HepG2 (cell line): ENCODE data around the gene MYCBPAP. TPM values are rescaled to one million over a fixed set of nuclear protein-coding genes. Genes with fewer than 3 reads are reported as not detected.
A peak's percentile ranks its signal among the peaks of the same experiment; 100 is the strongest.

ENCODE experiments used
- ETV6 ChIP-seq: sonication (generic); formaldehyde crosslinking; conservative IDR thresholded peaks from 2 replicates; pipeline ENCODE4 v1.4.0; 2020; ENCODE audit warnings: missing genetic modification reagents
- IKZF1 ChIP-seq: fragments of 450-650 bp; IDR thresholded peaks from 2 replicates; pipeline ENCODE4 v1.7.1; 2016
- KDM1A ChIP-seq: IDR thresholded peaks from 2 replicates; pipeline ENCODE4 v1.6.1; 2016; ENCODE audit warnings: missing compliant biosample characterization
- KLF13 ChIP-seq: sonication (generic); formaldehyde crosslinking; IDR thresholded peaks from 2 replicates; pipeline ENCODE4 v1.4.0; 2020; ENCODE audit warnings: mild to moderate bottlenecking, missing genetic modification reagents
- NRL ChIP-seq: sonication (generic); formaldehyde crosslinking; IDR thresholded peaks from 2 replicates; pipeline ENCODE4 v1.5.0; 2020; ENCODE audit warnings: missing genetic modification reagents, mild to moderate bottlenecking, moderate library complexity, borderline replicate concordance
- RARG ChIP-seq: sonication (generic); formaldehyde crosslinking; IDR thresholded peaks from 2 replicates; pipeline ENCODE4 v1.4.0; 2020; ENCODE audit warnings: low read depth, mild to moderate bottlenecking, missing genetic modification reagents
- RELA ChIP-seq: sonication (generic); formaldehyde crosslinking; IDR thresholded peaks from 2 replicates; pipeline ENCODE4 v1.4.0; 2020; ENCODE audit warnings: missing genetic modification reagents
- ZNF589 ChIP-seq: sonication (generic); formaldehyde crosslinking; conservative IDR thresholded peaks from 2 replicates; pipeline ENCODE4 v1.8.0; 2022; ENCODE audit warnings: mild to moderate bottlenecking, moderate library complexity, missing genetic modification reagents
- ZNF766 ChIP-seq: sonication (generic); formaldehyde crosslinking; IDR thresholded peaks from 2 replicates; pipeline ENCODE4 v1.5.0; 2020; ENCODE audit warnings: missing genetic modification reagents, borderline replicate concordance
- ZNF792 ChIP-seq: IDR thresholded peaks from 2 replicates; pipeline ENCODE4 v1.6.1; 2016
- ZNF850 ChIP-seq: sonication (generic); formaldehyde crosslinking; conservative IDR thresholded peaks from 2 replicates; pipeline ENCODE4 v1.9.0; 2021; ENCODE audit warnings: mild to moderate bottlenecking, missing genetic modification reagents
- ZNF883 ChIP-seq: sonication (generic); formaldehyde crosslinking; IDR thresholded peaks from 2 replicates; pipeline ENCODE4 v1.5.1; 2020; ENCODE audit warnings: mild to moderate bottlenecking, missing genetic modification reagents; ENCODE audit errors: not compliant biosample characterization
- polyA plus RNA-seq, 8 experiments: library from polyadenylated mRNA; depleted of rRNA in 3 of 8; stranded (reverse) in 7 of 8; unstranded in 1 of 8; fragments of >200 nt; fragmentation: Illumina TruSeq in 4 of 8; extraction: Trizol in 4 of 8; gene quantifications; 2 replicates each; pipeline versions ENCODE4 v1.2.1 to v1.2.3, GENCODE V29; 2011 to 2016; ENCODE audit warnings: low read depth in 4 of 8, missing spikeins in 1 of 8, mixed read lengths in 1 of 8; ENCODE audit not compliant: insufficient read depth in 1 of 8
- total RNA-seq, 5 experiments: library from RNA; depleted of rRNA; stranded (reverse); fragments of >200 nt; fragmentation: Illumina TruSeq; extraction: Trizol; gene quantifications; 2 replicates each; pipeline ENCODE4 v1.2.3, GENCODE V29; 2016; ENCODE audit warnings: low read depth in 1 of 5
- TF ChIP-seq, protein P1 (sequence below): sonication (generic); formaldehyde crosslinking; IDR thresholded peaks from 2 replicates; pipeline ENCODE4 v1.5.0; 2020; ENCODE audit warnings: mild to moderate bottlenecking, missing genetic modification reagents, borderline replicate concordance
- TF ChIP-seq, protein P2 (sequence below): sonication (generic); formaldehyde crosslinking; IDR thresholded peaks from 2 replicates; pipeline ENCODE4 v1.8.0; 2023; ENCODE audit warnings: mild to moderate bottlenecking, missing genetic modification reagents
- TF ChIP-seq, protein P3 (sequence below): sonication (generic); formaldehyde crosslinking; IDR thresholded peaks from 2 replicates; pipeline ENCODE4 v1.4.0; 2020; ENCODE audit warnings: missing genetic modification reagents
- TF ChIP-seq, protein P4 (sequence below): IDR thresholded peaks from 2 replicates; pipeline ENCODE4 v1.6.1; 2016; ENCODE audit warnings: low read depth, missing genetic modification reagents, missing compliant biosample characterization

The MYCBPAP gene
- total and polyA plus RNA-seq, 2 of the 13 experiments (the other 11 are each of a cell fraction or from before 2014, with no cell fraction given): 0.22 to 0.24 TPM

DNA sequence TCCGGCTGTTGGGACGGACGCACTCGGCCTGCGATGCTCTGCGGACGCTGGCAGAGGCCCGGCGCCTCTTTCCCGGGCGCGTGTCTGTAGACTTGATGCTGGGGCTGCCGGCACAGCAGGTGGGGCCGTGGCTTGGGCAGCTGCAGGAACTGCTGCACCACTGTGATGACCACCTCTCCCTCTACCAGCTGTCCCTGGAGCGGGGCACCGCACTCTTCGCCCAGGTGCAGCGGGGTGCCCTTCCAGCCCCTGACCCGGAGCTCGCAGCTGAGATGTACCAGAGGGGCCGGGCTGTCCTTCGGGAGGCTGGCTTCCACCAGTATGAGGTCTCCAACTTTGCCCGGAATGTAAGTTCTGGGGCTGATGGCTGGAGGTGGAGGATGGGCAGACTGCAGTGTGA is 26.1 kb upstream of the MYCBPAP start (continued):
- TF ChIP-seq, protein P1, sequence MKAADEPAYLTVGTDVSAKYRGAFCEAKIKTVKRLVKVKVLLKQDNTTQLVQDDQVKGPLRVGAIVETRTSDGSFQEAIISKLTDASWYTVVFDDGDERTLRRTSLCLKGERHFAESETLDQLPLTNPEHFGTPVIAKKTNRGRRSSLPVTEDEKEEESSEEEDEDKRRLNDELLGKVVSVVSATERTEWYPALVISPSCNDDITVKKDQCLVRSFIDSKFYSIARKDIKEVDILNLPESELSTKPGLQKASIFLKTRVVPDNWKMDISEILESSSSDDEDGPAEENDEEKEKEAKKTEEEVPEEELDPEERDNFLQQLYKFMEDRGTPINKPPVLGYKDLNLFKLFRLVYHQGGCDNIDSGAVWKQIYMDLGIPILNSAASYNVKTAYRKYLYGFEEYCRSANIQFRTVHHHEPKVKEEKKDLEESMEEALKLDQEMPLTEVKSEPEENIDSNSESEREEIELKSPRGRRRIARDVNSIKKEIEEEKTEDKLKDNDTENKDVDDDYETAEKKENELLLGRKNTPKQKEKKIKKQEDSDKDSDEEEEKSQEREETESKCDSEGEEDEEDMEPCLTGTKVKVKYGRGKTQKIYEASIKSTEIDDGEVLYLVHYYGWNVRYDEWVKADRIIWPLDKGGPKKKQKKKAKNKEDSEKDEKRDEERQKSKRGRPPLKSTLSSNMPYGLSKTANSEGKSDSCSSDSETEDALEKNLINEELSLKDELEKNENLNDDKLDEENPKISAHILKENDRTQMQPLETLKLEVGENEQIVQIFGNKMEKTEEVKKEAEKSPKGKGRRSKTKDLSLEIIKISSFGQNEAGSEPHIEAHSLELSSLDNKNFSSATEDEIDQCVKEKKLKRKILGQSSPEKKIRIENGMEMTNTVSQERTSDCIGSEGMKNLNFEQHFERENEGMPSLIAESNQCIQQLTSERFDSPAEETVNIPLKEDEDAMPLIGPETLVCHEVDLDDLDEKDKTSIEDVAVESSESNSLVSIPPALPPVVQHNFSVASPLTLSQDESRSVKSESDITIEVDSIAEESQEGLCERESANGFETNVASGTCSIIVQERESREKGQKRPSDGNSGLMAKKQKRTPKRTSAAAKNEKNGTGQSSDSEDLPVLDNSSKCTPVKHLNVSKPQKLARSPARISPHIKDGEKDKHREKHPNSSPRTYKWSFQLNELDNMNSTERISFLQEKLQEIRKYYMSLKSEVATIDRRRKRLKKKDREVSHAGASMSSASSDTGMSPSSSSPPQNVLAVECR: no peak
- TF ChIP-seq ZNF766 (CRISPR knock-in tag) (no peak), ZNF850 (CRISPR knock-in tag) (no peak), IKZF1 (no peak), NRL (CRISPR knock-in tag) (peak; percentile 79; the same call in 1 of the 2 replicates), ETV6 (CRISPR knock-in tag) (no peak), RARG (no peak), ZNF792 (CRISPR knock-in tag) (no peak), ZNF883 (CRISPR knock-in tag) (no peak), KDM1A (no peak), RELA (CRISPR knock-in tag) (no peak), KLF13 (CRISPR knock-in tag) (no peak), ZNF589 (CRISPR knock-in tag) (no peak)
- TF ChIP-seq, protein P2, sequence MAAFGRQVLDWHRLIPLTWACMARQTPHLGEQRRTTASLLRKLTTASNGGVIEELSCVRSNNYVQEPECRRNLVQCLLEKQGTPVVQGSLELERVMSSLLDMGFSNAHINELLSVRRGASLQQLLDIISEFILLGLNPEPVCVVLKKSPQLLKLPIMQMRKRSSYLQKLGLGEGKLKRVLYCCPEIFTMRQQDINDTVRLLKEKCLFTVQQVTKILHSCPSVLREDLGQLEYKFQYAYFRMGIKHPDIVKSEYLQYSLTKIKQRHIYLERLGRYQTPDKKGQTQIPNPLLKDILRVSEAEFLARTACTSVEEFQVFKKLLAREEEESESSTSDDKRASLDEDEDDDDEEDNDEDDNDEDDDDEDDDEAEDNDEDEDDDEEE (CRISPR knock-in tag): no peak
- TF ChIP-seq, protein P3, sequence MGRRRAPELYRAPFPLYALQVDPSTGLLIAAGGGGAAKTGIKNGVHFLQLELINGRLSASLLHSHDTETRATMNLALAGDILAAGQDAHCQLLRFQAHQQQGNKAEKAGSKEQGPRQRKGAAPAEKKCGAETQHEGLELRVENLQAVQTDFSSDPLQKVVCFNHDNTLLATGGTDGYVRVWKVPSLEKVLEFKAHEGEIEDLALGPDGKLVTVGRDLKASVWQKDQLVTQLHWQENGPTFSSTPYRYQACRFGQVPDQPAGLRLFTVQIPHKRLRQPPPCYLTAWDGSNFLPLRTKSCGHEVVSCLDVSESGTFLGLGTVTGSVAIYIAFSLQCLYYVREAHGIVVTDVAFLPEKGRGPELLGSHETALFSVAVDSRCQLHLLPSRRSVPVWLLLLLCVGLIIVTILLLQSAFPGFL (CRISPR knock-in tag): no peak
- TF ChIP-seq, protein P4, sequence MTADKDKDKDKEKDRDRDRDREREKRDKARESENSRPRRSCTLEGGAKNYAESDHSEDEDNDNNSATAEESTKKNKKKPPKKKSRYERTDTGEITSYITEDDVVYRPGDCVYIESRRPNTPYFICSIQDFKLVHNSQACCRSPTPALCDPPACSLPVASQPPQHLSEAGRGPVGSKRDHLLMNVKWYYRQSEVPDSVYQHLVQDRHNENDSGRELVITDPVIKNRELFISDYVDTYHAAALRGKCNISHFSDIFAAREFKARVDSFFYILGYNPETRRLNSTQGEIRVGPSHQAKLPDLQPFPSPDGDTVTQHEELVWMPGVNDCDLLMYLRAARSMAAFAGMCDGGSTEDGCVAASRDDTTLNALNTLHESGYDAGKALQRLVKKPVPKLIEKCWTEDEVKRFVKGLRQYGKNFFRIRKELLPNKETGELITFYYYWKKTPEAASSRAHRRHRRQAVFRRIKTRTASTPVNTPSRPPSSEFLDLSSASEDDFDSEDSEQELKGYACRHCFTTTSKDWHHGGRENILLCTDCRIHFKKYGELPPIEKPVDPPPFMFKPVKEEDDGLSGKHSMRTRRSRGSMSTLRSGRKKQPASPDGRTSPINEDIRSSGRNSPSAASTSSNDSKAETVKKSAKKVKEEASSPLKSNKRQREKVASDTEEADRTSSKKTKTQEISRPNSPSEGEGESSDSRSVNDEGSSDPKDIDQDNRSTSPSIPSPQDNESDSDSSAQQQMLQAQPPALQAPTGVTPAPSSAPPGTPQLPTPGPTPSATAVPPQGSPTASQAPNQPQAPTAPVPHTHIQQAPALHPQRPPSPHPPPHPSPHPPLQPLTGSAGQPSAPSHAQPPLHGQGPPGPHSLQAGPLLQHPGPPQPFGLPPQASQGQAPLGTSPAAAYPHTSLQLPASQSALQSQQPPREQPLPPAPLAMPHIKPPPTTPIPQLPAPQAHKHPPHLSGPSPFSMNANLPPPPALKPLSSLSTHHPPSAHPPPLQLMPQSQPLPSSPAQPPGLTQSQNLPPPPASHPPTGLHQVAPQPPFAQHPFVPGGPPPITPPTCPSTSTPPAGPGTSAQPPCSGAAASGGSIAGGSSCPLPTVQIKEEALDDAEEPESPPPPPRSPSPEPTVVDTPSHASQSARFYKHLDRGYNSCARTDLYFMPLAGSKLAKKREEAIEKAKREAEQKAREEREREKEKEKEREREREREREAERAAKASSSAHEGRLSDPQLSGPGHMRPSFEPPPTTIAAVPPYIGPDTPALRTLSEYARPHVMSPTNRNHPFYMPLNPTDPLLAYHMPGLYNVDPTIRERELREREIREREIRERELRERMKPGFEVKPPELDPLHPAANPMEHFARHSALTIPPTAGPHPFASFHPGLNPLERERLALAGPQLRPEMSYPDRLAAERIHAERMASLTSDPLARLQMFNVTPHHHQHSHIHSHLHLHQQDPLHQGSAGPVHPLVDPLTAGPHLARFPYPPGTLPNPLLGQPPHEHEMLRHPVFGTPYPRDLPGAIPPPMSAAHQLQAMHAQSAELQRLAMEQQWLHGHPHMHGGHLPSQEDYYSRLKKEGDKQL: no peak
